ENCODE measurements around the gene MRPL28.
"Not testable (repeated sequence)": the region's sequence is repeated elsewhere in the genome, so short reads cannot be mapped to it uniquely, and the experiment has no call there.

Gene MRPL28

DNA sequence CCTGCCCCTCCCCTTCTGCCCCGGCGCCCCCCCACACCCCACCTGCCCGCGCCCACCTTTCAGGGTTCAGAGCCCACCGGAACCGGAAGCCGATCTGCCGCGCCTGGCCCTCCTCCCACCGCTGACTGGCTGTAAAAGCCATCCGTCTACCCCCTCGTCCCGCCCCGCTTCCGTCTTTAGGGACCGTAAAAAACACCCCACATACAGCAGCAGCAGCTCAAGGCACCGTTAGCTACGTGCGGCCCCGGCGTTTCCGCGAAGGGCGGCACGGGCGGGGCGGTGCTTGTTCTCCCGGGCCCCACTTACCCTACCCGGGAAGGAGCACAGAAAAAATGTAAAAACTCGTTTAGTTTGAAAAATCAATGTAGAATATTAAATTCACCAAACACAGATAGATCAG is at the start of gene MRPL28:
MRPL28 (minus strand) TSS at position 96 of the 400 bp plus-strand sequence. CDS start 320 bp downstream, outside the sequence.
- DNase-seq = peak; percentile 95

GRCh38 chr16:415170-415498 is 44.8 kb upstream of the MRPL28 start:
- DNase-seq = not testable (repeated sequence)

- no peak for DNase-seq
Measured at GRCh38 chr16:414395-415169, 44.2 kb upstream of the MRPL28 start.

- no peak for DNase-seq
Measured at GRCh38 chr16:411576-412265, 41.4 kb upstream of the MRPL28 start.

- DNase-seq = no peak
Measured at GRCh38 chr16:410516-411178, 40.3 kb upstream of the MRPL28 start.

DNA sequence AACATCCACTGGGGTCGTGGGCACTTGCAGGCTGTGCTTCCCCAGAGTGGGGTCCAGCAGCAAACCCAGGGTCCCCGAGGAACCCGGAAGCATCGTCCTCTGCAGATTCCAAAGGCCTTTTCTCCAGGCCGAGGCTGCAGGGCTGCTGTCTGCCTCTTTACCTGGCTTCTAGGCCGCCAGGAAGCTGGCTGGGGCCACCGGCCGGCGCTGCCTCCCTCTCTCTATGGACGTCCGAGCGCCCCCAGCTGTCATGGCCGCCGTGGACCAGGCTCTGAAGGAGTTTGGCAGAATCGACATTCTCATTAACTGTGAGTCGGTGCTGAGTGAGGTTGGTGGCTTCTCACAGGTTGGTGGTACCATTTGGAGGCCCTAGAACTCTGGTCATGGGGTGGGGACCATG is 36.9 kb upstream of the MRPL28 start:
- no peak for DNase-seq

DNA sequence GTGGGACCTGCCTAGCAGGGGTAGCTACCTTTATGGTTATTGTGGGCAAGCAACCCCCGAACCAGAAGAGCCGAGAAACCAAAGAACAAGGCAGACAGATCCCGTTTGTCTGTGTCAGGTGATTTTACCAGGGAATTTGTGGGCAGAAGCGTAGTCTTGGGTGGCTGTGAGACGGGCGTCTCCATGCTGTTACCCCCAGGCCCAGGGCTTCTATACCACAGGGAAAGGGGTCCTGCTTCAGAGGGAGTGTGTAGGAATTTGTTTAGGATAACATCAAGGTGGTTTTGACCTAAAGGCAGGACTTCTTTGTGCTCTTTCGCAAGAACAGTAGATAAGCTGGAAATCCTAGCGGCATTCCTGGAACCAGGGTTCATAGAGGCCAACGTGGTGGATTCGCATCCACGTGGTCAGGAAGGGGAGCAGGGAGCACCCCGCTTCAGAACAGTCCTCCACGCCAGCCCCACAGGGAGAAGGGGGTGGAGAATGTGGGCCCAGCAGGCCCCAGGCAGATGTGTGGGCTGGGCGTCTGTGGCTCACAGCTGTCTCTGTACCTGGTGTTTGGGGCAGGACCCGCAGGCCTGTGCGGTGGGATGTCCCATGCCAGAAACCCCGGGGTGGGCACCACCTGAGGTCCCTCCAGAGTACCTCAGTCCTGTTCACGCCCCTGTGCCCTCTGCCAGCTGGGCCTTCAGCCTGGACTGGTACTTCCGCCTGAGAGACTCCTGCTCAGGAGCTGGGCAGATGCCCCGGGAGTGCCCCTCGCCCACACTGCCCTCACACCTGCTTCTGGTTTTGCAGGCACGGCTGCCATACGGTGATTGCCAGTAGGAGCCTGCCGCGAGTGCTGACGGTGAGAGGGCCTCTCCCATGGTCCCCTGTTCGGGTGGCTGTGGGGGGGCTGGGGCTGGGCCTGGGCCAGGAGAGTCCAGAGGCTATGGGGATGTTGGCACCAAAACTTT is 35.5 kb upstream of the MRPL28 start:
- no peak for DNase-seq

- DNase-seq = no peak
Measured at GRCh38 chr16:404971-405486, 34.7 kb upstream of the MRPL28 start.

DNA sequence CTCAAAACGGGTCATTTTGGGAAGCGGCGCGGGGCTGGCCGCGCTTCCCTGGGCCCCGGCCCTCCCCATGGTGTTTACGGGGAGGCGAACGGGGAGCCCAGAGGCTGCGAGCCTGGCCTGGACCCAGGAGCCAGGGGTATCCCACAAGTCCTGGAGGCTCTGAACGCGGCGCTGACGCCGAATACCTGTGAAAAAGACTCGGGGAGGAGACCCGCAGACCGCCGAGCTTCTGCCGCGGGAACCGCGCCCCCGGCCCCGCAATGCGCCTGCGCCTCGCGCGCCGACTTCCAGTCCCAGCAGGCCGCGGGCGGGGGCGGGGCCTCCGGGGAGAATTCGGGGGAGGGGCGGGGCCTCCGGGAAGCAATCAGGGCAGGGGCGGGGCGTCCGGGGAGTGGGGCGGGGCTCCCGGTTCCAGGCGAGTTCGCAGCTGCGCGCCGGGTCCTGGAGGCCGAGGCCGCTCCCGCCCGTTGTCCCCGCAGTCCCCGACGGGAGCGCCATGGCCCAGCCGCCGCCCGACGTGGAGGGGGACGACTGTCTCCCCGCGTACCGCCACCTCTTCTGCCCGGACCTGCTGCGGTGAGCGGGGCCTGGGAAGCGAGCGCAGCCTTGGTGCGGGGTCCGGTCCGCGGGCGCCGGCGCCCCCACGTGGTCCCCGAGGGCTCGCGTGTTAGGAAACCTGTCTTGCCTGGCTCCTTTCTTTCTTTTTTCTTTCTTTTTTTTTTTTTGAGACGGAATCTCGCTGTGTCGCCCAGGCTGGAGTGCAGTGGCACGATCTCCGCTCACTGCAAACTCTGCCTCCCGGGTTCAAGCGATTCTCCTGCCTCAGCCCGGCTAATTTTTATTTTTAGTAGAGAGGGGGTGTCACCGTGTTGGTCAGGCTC is 31.4 kb upstream of the MRPL28 start, which contains the start of gene DECR2:
DECR2 (plus strand) TSS at position 418 of the 881 bp plus-strand sequence; CDS start at position 497, 79 bp downstream.
- peak; percentile 89 for DNase-seq

GRCh38 chr16:400061-400591 is 29.8 kb upstream of the MRPL28 start:
- no peak for DNase-seq

GRCh38 chr16:399340-400019 is 29.1 kb upstream of the MRPL28 start:
- no peak for DNase-seq

- no peak for DNase-seq
Measured at GRCh38 chr16:398561-399339, 28.4 kb upstream of the MRPL28 start.

DNA sequence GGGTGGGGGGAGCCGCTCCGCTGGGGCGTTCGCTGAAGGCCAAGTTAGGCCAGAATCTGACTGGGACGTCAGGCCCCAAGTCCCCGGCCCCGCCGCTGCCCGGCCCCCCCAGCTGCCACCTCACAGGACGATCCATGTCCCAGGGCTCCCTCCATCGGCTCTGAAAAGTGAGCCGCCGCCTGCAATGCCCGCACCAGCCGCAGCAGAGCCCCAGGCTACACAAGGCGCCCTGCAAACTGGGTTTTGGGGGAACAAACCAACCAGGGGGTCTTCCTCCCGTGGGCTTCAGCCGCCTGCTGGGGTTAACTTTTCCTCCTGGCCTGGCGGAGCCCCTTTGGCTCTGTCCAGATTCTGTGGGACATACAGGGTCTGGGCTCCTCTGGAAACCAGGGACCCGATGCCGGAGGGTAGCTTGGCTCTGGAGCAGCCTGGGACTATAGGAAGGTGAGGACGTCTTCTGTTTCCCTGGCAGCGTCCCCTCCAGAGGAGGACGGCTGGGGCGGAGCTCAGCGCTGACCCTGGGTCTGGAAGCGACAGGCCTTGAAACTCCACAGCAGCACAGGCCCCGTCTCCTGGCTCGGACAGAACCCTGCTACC is 27.5 kb upstream of the MRPL28 start:
- DNase-seq = no peak

GRCh38 chr16:397135-397661 is 26.9 kb upstream of the MRPL28 start, which contains the start of gene NME4:
NME4 (plus strand) TSS chr16:397199; CDS start chr16:397223, 24 bp downstream.
- no peak for DNase-seq

DNA sequence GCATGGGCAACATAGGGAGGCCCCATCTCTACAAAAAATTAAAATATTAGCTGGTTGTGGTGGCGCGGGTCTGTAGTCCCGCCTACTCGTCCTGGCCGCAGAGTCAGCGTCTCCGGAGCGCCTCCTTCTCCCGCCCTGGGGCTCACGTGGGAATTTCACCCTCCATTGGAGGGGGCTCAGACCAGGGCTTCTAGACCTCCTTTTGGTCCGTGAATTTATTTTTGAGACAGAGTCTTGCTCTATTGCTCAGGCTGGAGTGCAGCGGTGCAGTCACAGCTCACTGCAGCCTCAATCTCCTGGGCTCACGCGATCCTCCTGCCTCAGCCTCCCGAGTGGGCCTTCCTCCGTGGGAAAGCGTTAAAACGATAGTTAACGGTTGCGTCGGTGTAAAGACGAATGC is 26.3 kb upstream of the MRPL28 start:
- DNase-seq = peak; percentile 28

DNA sequence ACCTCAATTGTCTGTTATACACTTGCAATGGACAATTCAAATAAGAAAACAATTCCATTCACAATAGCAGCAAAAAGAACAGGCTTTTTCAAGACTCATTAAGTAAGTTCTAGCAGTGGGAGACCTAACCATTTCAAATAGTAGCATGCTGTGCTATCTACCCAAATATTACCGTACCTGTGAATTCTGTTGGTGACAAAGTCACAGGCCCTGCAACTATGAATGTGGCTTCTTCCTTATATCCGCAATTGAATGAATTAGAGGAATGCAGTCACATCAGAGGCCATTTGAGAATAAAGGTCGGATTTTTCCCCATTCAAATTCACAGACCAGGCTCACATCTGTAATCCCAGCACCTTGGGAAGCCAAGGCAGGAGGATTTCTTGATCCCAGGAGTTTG is 25.9 kb upstream of the MRPL28 start:
- DNase-seq = peak; percentile 84

GRCh38 chr16:392450-393030 is 22.2 kb upstream of the MRPL28 start:
- DNase-seq = no peak

GRCh38 chr16:391885-392335 is 21.6 kb upstream of the MRPL28 start:
- peak; percentile 44 for DNase-seq

All from NCI-H345 (cell line).